OCI-LY7 (cell line): Measurements from ENCODE around the gene MYCT1. TPM values are rescaled to one million over a fixed set of nuclear protein-coding genes. Genes with fewer than 3 reads are reported as not detected.
"Not testable (repeated sequence)": the region's sequence is repeated elsewhere in the genome, so short reads cannot be mapped to it uniquely, and the experiment has no call there.

Experiments used
- BruUV-seq: library from RNA; stranded (reverse); fragments of 400-500 nt; replicated peaks from 2 replicates; lab custom pipeline; 2021; lab: Mats Ljungman, UMichigan
- CTCF ChIA-PET: fragments of 300-600 bp; sonication (Branson Sonifier 250); formaldehyde crosslinking; loops from one replicate; lab custom pipeline; 2022; ENCODE audit warnings: antibody characterized with exemption; ENCODE audit not compliant: unreplicated experiment; lab: Charles Lee
- POLR2A ChIA-PET: fragments of 300-600 bp; sonication (Branson Sonifier 250); formaldehyde crosslinking; loops from one replicate; lab custom pipeline; 2022; ENCODE audit warnings: antibody characterized with exemption; lab: Charles Lee
- DNase-seq: peaks from one replicate; pipeline ENCODE4 v3.0.0-alpha.2; 2015; ENCODE audit warnings: low spot score
- H2AFZ ChIP-seq: fragments of 200-600 bp; sonication (generic), shearing (Covaris generic); 2 replicates; pipeline ENCODE4 v1.6.1; 2014; ENCODE audit warnings: mild to moderate bottlenecking, antibody characterized with exemption, low read length, moderate library complexity
- H3K27ac ChIP-seq: fragments of 200-600 bp; sonication (generic); 2 replicates; pipeline ENCODE4 v1.5.1; 2014; ENCODE audit warnings: mixed run types, low read depth, mild to moderate bottlenecking, moderate library complexity, low read length, inconsistent platforms; ENCODE audit not compliant: poor library complexity, severe bottlenecking
- H3K36me3 ChIP-seq: fragments of 200-600 bp; sonication (generic); 2 replicates; pipeline ENCODE4 v1.6.1; 2014; ENCODE audit warnings: mild to moderate bottlenecking, antibody characterized with exemption, low read length, moderate library complexity, mixed read lengths; ENCODE audit not compliant: insufficient read depth
- H3K4me1 ChIP-seq: fragments of 200-600 bp; sonication (generic); 2 replicates; pipeline ENCODE4 v1.5.1; 2014; ENCODE audit warnings: mild to moderate bottlenecking, low read length; ENCODE audit not compliant: insufficient read depth, poor library complexity, severe bottlenecking
- H3K4me2 ChIP-seq: fragments of 200-600 bp; sonication (generic); 2 replicates; pipeline ENCODE4 v1.6.1; 2014; ENCODE audit warnings: mild to moderate bottlenecking, low read length
- H3K4me3 ChIP-seq: fragments of 200-600 bp; sonication (generic); 2 replicates; pipeline ENCODE4 v1.5.1; 2014; ENCODE audit warnings: mild to moderate bottlenecking, low read depth, low read length; ENCODE audit not compliant: poor library complexity, severe bottlenecking
- H3K79me2 ChIP-seq: fragments of 200-600 bp; sonication (generic); 2 replicates; pipeline ENCODE4 v1.6.1; 2016; ENCODE audit warnings: low read depth, mild to moderate bottlenecking, low read length, moderate library complexity, mixed read lengths; ENCODE audit not compliant: insufficient read depth
- H3K9me2 ChIP-seq: fragments of 200-600 bp; sonication (generic); 2 replicates; pipeline ENCODE4 v1.6.1; 2016; ENCODE audit warnings: mild to moderate bottlenecking, low read length, mixed read lengths; ENCODE audit not compliant: insufficient read depth
- H3K9me3 ChIP-seq: fragments of 200-600 bp; sonication (generic); 2 replicates; pipeline ENCODE4 v1.6.1; 2014; ENCODE audit warnings: mild to moderate bottlenecking, mixed run types, low read length, mixed read lengths
- H4K20me1 ChIP-seq: fragments of 200-600 bp; sonication (generic); 2 replicates; pipeline ENCODE4 v1.6.1; 2014; ENCODE audit warnings: mild to moderate bottlenecking, antibody characterized with exemption, low read length, moderate library complexity, mixed read lengths; ENCODE audit not compliant: insufficient read depth
- EZH2phosphoT487 ChIP-seq: fragments of 200-600 bp; sonication (generic); IDR thresholded peaks from 2 replicates; pipeline ENCODE4 v1.6.1; 2018; ENCODE audit warnings: low read depth, borderline replicate concordance, mild to moderate bottlenecking, mixed run types, antibody characterized with exemption, low read length, moderate library complexity, mixed read lengths
- intact Hi-C: fragments of 100-400 bp; cut with micrococcal nuclease; formaldehyde crosslinking; loops from one replicate; pipeline ENCODE4 v1.10.0; 2022; ENCODE audit not compliant: unreplicated experiment
- total RNA-seq, 2 experiments: library from RNA; depleted of rRNA in 1 of 2; stranded (reverse); fragments of >200 nt in 1 of 2; shearing (Covaris generic) in 1 of 2; gene quantifications; 2 replicates each; pipeline ENCODE4 v1.2.3, GENCODE V29; 2014 to 2022
- TF ChIP-seq, protein P1 (sequence below): fragments of 200-600 bp; sonication (generic); conservative IDR thresholded peaks from 2 replicates; pipeline ENCODE4 v1.5.1; 2014; ENCODE audit warnings: mild to moderate bottlenecking, antibody characterized with exemption, low read length, moderate library complexity, mixed read lengths

Gene MYCT1
- total RNA-seq, 2 experiments from 2014 or later, result 0.47 to 3.5 TPM

DNA sequence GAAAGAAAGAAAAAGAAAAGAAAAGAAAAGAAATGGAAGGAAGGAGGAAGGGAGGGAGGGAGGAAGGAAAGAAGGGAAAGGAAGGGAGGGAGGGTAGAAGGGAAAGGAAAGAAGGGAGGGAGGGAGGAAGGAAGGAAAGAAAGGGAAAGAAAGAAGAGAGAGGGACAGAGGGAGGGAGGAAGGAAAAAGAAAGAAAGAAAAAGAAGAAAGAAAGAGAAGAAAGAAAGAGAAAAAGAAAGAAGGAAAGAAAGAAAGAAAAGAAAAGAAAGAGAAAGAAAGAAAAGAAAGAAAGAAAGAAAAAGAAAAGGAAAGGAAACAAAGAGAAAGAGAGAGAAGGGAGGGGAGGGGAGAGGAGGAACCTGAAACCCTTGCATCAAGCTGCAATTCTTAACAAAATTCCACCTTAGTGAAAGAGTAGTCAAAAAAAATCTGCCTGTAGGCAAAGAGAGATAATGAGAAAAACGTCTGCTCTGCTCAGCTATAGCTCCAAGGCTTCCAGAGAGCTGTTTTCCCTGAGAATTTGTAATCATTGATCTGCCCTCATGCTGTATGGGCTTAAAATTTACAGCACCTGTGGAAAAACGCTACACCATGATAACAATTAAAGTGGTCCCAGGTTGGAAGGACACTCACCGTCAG, 16.7 kb upstream of the MYCT1 start:
- H3K27ac ChIP-seq, result peak overlapping the region; percentile 96
- no TSS peak for BruUV-seq
- TF ChIP-seq EZH2phosphoT487, result no peak
- TF ChIP-seq, protein P1, sequence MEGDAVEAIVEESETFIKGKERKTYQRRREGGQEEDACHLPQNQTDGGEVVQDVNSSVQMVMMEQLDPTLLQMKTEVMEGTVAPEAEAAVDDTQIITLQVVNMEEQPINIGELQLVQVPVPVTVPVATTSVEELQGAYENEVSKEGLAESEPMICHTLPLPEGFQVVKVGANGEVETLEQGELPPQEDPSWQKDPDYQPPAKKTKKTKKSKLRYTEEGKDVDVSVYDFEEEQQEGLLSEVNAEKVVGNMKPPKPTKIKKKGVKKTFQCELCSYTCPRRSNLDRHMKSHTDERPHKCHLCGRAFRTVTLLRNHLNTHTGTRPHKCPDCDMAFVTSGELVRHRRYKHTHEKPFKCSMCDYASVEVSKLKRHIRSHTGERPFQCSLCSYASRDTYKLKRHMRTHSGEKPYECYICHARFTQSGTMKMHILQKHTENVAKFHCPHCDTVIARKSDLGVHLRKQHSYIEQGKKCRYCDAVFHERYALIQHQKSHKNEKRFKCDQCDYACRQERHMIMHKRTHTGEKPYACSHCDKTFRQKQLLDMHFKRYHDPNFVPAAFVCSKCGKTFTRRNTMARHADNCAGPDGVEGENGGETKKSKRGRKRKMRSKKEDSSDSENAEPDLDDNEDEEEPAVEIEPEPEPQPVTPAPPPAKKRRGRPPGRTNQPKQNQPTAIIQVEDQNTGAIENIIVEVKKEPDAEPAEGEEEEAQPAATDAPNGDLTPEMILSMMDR, result no peak
- H4K20me1 ChIP-seq, result no peaks in the 10 kb centered on the region
- H3K4me3 ChIP-seq, result peak overlapping the region; percentile 70
- CTCF ChIA-PET, result no interaction called here
- intact Hi-C loops, result loop anchor here (5.0 to 10.0 kb wide), 3 partner anchors 321 to 1226 kb away; partner anchors contain the start of genes MTRF1L and RMND1
- H3K79me2 ChIP-seq, result peaks cover 22% of the 10 kb centered on the region; the same call in 1 of the 2 replicates
- peak overlapping the region; percentile 69; the same call in 1 of the 2 replicates for H2AFZ ChIP-seq
- H3K36me3 ChIP-seq, result no peaks in the 10 kb centered on the region
- POLR2A ChIA-PET, result interaction anchor here (1.0 to 2.1 kb wide), 7 partner anchors 8 to 496 kb away, joined by 3 to 15 read pairs (median 4); partner anchors contain the start of gene FBXO5
- peaks cover 5% of the 10 kb centered on the region; the same call in 1 of the 2 replicates for H3K9me3 ChIP-seq
- H3K4me2 ChIP-seq, result peak overlapping the region; percentile 76
- H3K4me1 ChIP-seq, result peaks cover 66% of the 10 kb centered on the region
- no peak for DNase-seq
- no peaks in the 10 kb centered on the region for H3K9me2 ChIP-seq

DNA sequence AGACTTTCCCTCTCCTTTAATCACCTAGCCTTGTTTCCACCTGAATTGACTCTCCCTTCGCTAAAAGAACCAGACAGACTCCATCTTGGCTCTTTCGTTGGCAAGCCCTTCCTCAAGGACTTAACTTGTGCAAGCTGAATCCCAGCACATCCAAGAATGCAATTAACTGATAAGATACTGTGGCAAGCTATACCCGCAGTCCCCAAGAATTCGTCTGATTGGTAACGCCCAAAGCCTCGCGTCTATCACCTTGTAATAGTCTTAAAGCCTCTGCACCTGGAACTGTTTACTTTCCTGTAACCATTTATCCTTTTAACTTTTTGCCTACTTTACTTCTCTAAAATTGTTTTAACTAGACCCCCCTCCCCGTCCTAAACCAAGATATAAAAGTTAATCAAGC, 15.6 kb upstream of the MYCT1 start:
- TF ChIP-seq, protein P1, result no peak
- no peak for TF ChIP-seq EZH2phosphoT487
- H4K20me1 ChIP-seq, result no peaks in the 10 kb centered on the region
- peaks cover 8% of the 10 kb centered on the region for H3K36me3 ChIP-seq
- peak overlapping the region; percentile 96 for H3K27ac ChIP-seq
- peaks cover 5% of the 10 kb centered on the region; the same call in 1 of the 2 replicates for H3K9me3 ChIP-seq
- H3K4me3 ChIP-seq, result peak overlapping the region; percentile 70
- peaks cover 34% of the 10 kb centered on the region; the same call in 1 of the 2 replicates for H3K79me2 ChIP-seq
- intact Hi-C loops, result loop anchor here (5.0 to 10.0 kb wide), 3 partner anchors 320 to 1227 kb away; partner anchors contain the start of genes MTRF1L and RMND1
- POLR2A ChIA-PET, result interaction anchor here (1.0 to 2.0 kb wide), 5 partner anchors 10 to 497 kb away, joined by 3 to 15 read pairs (median 4); partner anchors contain the start of gene FBXO5
- H3K4me1 ChIP-seq, result peaks cover 76% of the 10 kb centered on the region
- CTCF ChIA-PET, result no interaction called here
- H2AFZ ChIP-seq, result peak overlapping the region; percentile 69; the same call in 1 of the 2 replicates
- H3K4me2 ChIP-seq, result peak overlapping the region; percentile 76
- no TSS peak for BruUV-seq
- H3K9me2 ChIP-seq, result no peaks in the 10 kb centered on the region
- DNase-seq, result no peak

DNA sequence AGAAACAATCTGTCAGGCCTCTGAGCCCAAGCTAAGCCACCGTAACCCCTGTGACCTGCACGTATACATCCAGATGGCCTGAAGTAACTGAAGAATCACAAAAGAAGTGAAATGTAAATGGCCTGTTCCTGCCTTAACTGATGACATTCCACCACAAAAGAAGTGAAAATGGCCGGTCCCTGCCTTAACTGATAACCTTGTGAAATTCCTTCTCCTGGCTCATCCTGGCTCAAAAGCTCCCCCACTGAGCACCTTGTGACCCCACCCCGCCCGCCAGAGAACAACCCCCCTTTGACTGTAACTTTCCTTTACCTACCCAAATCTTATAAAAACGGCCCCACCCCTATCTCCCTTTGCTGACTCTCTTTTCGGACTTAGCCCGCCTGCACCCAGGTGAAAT, 14.8 kb upstream of the MYCT1 start:
- Histone ChIP-seq H3K4me3 (peak overlapping the region; percentile 70), H2AFZ (peak overlapping the region; percentile 69; the same call in 1 of the 2 replicates), H3K4me1 (peaks cover 76% of the 10 kb centered on the region), H3K36me3 (peaks cover 15% of the 10 kb centered on the region), H3K79me2 (peaks cover 38% of the 10 kb centered on the region; the same call in 1 of the 2 replicates), H3K27ac (peak overlapping the region; percentile 96), H3K4me2 (peak overlapping the region; percentile 76)
- intact Hi-C loops, result loop anchor here (5.0 to 10.0 kb wide), 3 partner anchors 319 to 1228 kb away; partner anchors contain the start of genes MTRF1L and RMND1
- H3K9me3 ChIP-seq, H3K9me2 ChIP-seq, CTCF ChIA-PET, BruUV-seq, H4K20me1 ChIP-seq: not testable (repeated sequence)
- peak; percentile 79 for DNase-seq
- POLR2A ChIA-PET, result interaction anchor here (0.7 to 3.1 kb wide), 4 partner anchors 10 to 382 kb away, joined by 3 to 15 read pairs (median 10); partner anchors contain the start of gene FBXO5
